ENCODE data around the gene VAMP4. TPM values are rescaled to one million over a fixed set of nuclear protein-coding genes. Genes with fewer than 3 reads are reported as not detected.

Gene VAMP4, protein sequence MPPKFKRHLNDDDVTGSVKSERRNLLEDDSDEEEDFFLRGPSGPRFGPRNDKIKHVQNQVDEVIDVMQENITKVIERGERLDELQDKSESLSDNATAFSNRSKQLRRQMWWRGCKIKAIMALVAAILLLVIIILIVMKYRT
- 11.3 and 16.2 TPM in 2 replicates for total RNA-seq (ENCODE audit: low replicate concordance)

GRCh38 chr1:171741872-171742576 is at the start of gene VAMP4:
TSS of gene VAMP4 (minus strand) at chr1:171742065. CDS start at chr1:171738414, 3,651 bp downstream.
- H3K9me3 ChIP-seq (ENCODE audit: low read depth), result no peaks in the 10 kb centered on the region
- no peaks in the 10 kb centered on the region for H3K27me3 ChIP-seq
- Mint-ChIP-seq H3K9me3 (no peaks in the 10 kb centered on the region), H3K36me3 (peaks cover under 1% of the 10 kb centered on the region), H3K27me3 (ENCODE audit: insufficient read depth, low read depth) (no peaks in the 10 kb centered on the region), H3K4me3 (peak within 1 kb of the TSS; percentile 95), H3K4me1 (peaks cover 31% of the 10 kb centered on the region), H3K27ac (peak within 1 kb of the TSS; percentile 99)
- no peaks in the 10 kb centered on the region for H3K36me3 ChIP-seq
- peak within 1 kb of the TSS; percentile 99 for H2AFZ ChIP-seq (replicated peaks)
- peak within 1 kb of the TSS; percentile 80 for H3K4me3 ChIP-seq
- H3K4me2 ChIP-seq, result peak within 1 kb of the TSS; percentile 91
- H3F3A ChIP-seq (ENCODE audit: low read depth), result peaks cover 18% of the 10 kb centered on the region
- peak within 1 kb of the TSS; percentile 65 for H3K9ac ChIP-seq
- DNase-seq (ENCODE audit: low spot score), result peak; percentile 95
- TF ChIP-seq EZH2 (IDR thresholded peaks at IDR 0.05) (no peak), CTCF (IDR thresholded peaks at IDR 0.05) (no peak), EZH2phosphoT487 (IDR thresholded peaks at IDR 0.05) (no peak)
- no peaks in the 10 kb centered on the region for H4K20me1 ChIP-seq (ENCODE audit: low read depth)
- peaks cover 19% of the 10 kb centered on the region for H3K4me1 ChIP-seq
- peaks cover 3% of the 10 kb centered on the region for H3K79me2 ChIP-seq (ENCODE audit: low read depth)
- peak within 1 kb of the TSS; percentile 62 for H3K27ac ChIP-seq

- H3K36me3 Mint-ChIP-seq, result peaks cover 34% of the 10 kb centered on the region
- H3K4me3 Mint-ChIP-seq, result no peak overlapping the region
- H3K4me2 ChIP-seq, result no peak overlapping the region
- H2AFZ ChIP-seq (replicated peaks), result no peak overlapping the region
- no peaks in the 10 kb centered on the region for H3K9me3 Mint-ChIP-seq
- H3K27me3 Mint-ChIP-seq (ENCODE audit: insufficient read depth, low read depth), result no peaks in the 10 kb centered on the region
- no peak overlapping the region for H3K4me3 ChIP-seq
- H3K4me1 ChIP-seq, result no peaks in the 10 kb centered on the region
- H3K27ac ChIP-seq, result no peak overlapping the region
- H3K27ac Mint-ChIP-seq, result no peak overlapping the region
- peaks cover 3% of the 10 kb centered on the region for H3K36me3 ChIP-seq
- no peaks in the 10 kb centered on the region for H3F3A ChIP-seq (ENCODE audit: low read depth)
- H3K27me3 ChIP-seq, result no peaks in the 10 kb centered on the region
- DNase-seq (ENCODE audit: low spot score), result no peak
- H3K79me2 ChIP-seq (ENCODE audit: low read depth), result peaks cover 3% of the 10 kb centered on the region
- H3K4me1 Mint-ChIP-seq, result no peaks in the 10 kb centered on the region
- no peaks in the 10 kb centered on the region for H3K9me3 ChIP-seq (ENCODE audit: low read depth)
- no peak for TF ChIP-seq EZH2phosphoT487 (IDR thresholded peaks at IDR 0.05)
- TF ChIP-seq EZH2 (IDR thresholded peaks at IDR 0.05), result no peak
- no peak for TF ChIP-seq CTCF (IDR thresholded peaks at IDR 0.05)
- no peaks in the 10 kb centered on the region for H4K20me1 ChIP-seq (ENCODE audit: low read depth)
- H3K9ac ChIP-seq, result no peak overlapping the region
Observed at GRCh38 chr1:171790318-171790717, 48.5 kb upstream of the VAMP4 start.

DNA sequence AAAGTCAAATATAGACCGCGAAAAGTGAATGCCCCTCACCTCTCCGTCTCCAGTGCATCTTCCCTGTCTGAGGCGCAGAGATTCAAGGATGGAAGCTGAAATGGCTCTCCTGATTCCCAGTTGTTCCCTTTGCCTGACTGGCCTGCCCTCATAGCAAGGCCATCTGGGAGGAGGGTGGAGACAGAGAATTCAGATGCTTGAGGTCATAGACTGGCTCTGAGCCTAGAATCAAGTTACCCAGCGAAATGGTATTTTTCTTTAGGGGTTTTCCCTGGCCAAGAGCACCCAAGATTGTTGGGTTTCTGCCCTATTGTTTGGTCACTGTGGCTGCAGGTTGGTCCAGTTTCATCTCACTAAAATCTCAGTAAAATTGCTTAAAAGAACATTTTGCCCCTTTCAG is 46.8 kb upstream of the VAMP4 start:
- Histone ChIP-seq H3K27ac (no peak overlapping the region), H3K9me3 (ENCODE audit: low read depth) (no peaks in the 10 kb centered on the region), H3K4me3 (no peak overlapping the region), H3K79me2 (ENCODE audit: low read depth) (peaks cover 19% of the 10 kb centered on the region), H2AFZ (replicated peaks) (no peak overlapping the region), H3K9ac (no peak overlapping the region), H3K27me3 (no peaks in the 10 kb centered on the region), H3F3A (ENCODE audit: low read depth) (no peaks in the 10 kb centered on the region), H3K36me3 (peaks cover 3% of the 10 kb centered on the region), H3K4me1 (no peaks in the 10 kb centered on the region), H4K20me1 (ENCODE audit: low read depth) (no peaks in the 10 kb centered on the region), H3K4me2 (no peak overlapping the region)
- no peaks in the 10 kb centered on the region for H3K9me3 Mint-ChIP-seq
- no peaks in the 10 kb centered on the region for H3K27me3 Mint-ChIP-seq (ENCODE audit: insufficient read depth, low read depth)
- H3K27ac Mint-ChIP-seq, result no peak overlapping the region
- no peak for DNase-seq (ENCODE audit: low spot score)
- no peak for TF ChIP-seq EZH2phosphoT487 (IDR thresholded peaks at IDR 0.05)
- peaks cover 25% of the 10 kb centered on the region for H3K36me3 Mint-ChIP-seq
- H3K4me1 Mint-ChIP-seq, result peaks cover 3% of the 10 kb centered on the region
- no peak overlapping the region for H3K4me3 Mint-ChIP-seq

Data from neural progenitor cell (in vitro differentiated cells).